Activated CD4-positive, alpha-beta memory T cell treated with anti-CD3 and anti-CD28 coated beads, Interleukin-2, amount 10 ng/mL, durations not matched to agents 7 days and 5 days (primary cell): ENCODE results near the gene VIL1. TPM values are rescaled to one million over a fixed set of nuclear protein-coding genes. Genes with fewer than 3 reads are reported as not detected.

Experiments
- total RNA-seq, 2 experiments: library from RNA; stranded (reverse); gene quantifications; one replicate each; pipeline ENCODE4 v1.2.3, GENCODE V29; 2021

The VIL1 gene
- total RNA-seq, 2 experiments from 2014 or later, result not detected

Other genes with a start within 250 kb of the VIL1 start
- 100 to 1,000 TPM; 765 to 778 TPM for gene ARPC2, start 201.9 kb upstream of the VIL1 start, total RNA-seq
- under 1 TPM; 0.68 to 0.75 TPM for gene GPBAR1, start 158.1 kb upstream of the VIL1 start, total RNA-seq
- gene AAMP, start 149.0 kb upstream of the VIL1 start, total RNA-seq, result 10 to 100 TPM; 44.2 to 46.8 TPM
- gene PNKD, start 148.6 kb upstream of the VIL1 start, total RNA-seq, result 10 to 100 TPM; 30.1 to 31.8 TPM
- gene TMBIM1, start 126.6 kb upstream of the VIL1 start, total RNA-seq, result 100 to 1,000 TPM; 105 to 107 TPM
- gene CATIP, start 62.3 kb upstream of the VIL1 start, total RNA-seq, result not detected
- gene SLC11A1, start 36.9 kb upstream of the VIL1 start, total RNA-seq, result under 1 TPM; 0.13 to 0.25 TPM
- gene CTDSP1, start 19.3 kb upstream of the VIL1 start, total RNA-seq, result 100 to 1,000 TPM; 203 to 205 TPM
- 10 to 100 TPM; 30.2 to 32.7 TPM for gene USP37, start 149.2 kb downstream of the VIL1 start, total RNA-seq
- 10 to 100 TPM; 77.1 to 77.3 TPM for gene CNOT9, start 149.7 kb downstream of the VIL1 start, total RNA-seq
- under 1 TPM; 0.10 to 0.38 TPM for gene PLCD4, start 188.8 kb downstream of the VIL1 start, total RNA-seq
- 10 to 100 TPM; 41.4 to 41.8 TPM for gene ZNF142, start 240.5 kb downstream of the VIL1 start, total RNA-seq
- gene BCS1L, start 240.6 kb downstream of the VIL1 start, total RNA-seq, result 10 to 100 TPM; 35.0 to 39.8 TPM